ENCODE measurements around the gene BUD13.

The BUD13 gene

DNA sequence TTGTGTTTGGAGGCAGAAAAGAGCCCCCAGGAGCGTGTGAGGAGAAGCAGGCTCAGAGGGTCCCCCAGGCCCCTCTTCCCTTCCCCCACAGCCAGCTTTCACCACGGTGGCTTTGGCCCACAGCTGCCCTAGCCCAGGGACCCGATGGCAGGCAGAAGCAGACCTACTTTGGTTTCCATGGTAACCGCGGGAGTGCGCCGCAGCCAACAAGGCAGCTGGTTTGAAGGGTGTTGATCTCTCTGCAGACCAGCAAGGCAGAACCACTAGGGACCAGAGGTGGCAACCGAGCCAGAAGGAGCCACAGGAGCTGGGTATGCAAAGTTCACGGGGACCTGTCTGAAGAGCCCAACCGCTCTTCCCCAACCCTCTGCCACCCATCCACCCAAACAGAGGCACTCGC lies 69.4 kb downstream of the BUD13 start:
- H3K27ac ChIP-seq (ENCODE audit: insufficient read depth, low read depth, low read length, poor library complexity, severe bottlenecking), result no peak overlapping the region
- H3K4me3 ChIP-seq (ENCODE audit: insufficient read depth, low read depth, low read length), result no peak overlapping the region
- H3K36me3 ChIP-seq (ENCODE audit: control insufficient read depth, insufficient read depth, low read length), result no peaks in the 10 kb centered on the region
- no peaks in the 10 kb centered on the region for H3K9me3 ChIP-seq (ENCODE audit: control insufficient read depth, low read length)
- peaks cover 11% of the 10 kb centered on the region for H3K27me3 ChIP-seq (ENCODE audit: control insufficient read depth, insufficient read depth, low read length, poor library complexity, severe bottlenecking)
- peaks cover 19% of the 10 kb centered on the region for H3K4me1 ChIP-seq (ENCODE audit: control insufficient read depth, insufficient read depth, low read length)
- 36 to 40% methylated on average over 11 of the region's 11 CpGs for WGBS, 2 experiments

DNA sequence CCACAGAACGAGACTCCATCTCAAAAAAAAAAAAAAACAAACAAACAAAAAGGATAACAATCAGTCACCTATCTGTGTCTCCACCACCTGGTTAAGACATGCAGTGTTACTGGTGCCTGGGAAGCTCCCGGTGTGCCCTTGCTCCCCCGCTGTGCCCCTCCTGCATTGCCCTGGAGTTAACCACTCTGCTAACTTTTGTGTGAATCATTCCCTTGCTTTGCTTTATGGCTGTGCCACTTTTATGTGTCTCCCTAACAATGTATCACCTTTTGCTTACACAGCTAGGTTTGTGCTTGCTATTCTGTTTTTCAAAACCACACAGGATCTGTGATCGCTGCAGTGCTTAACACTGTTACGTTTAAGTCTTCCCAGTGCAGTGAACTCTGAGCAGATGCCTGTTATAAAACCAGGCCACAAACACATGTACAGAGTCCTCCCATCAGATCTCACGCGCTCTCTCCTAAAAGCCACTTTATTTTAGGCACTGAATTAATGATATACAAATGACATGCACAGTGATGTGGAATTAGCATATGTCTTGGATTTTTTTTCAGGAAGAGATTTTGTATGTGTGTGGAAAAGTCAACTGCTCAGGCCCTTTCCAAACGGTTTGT lies 69.9 kb downstream of the BUD13 start:
- Histone ChIP-seq H3K27me3 (ENCODE audit: control insufficient read depth, insufficient read depth, low read length, poor library complexity, severe bottlenecking) (peaks cover 9% of the 10 kb centered on the region), H3K4me1 (ENCODE audit: control insufficient read depth, insufficient read depth, low read length) (peaks cover 19% of the 10 kb centered on the region), H3K36me3 (ENCODE audit: control insufficient read depth, insufficient read depth, low read length) (no peaks in the 10 kb centered on the region), H3K27ac (ENCODE audit: insufficient read depth, low read depth, low read length, poor library complexity, severe bottlenecking) (no peak overlapping the region), H3K9me3 (ENCODE audit: control insufficient read depth, low read length) (no peaks in the 10 kb centered on the region), H3K4me3 (ENCODE audit: insufficient read depth, low read depth, low read length) (no peak overlapping the region)
- WGBS, 2 experiments, result 69 to 84% methylated on average over 6 to 8 of the region's 8 CpGs

DNA sequence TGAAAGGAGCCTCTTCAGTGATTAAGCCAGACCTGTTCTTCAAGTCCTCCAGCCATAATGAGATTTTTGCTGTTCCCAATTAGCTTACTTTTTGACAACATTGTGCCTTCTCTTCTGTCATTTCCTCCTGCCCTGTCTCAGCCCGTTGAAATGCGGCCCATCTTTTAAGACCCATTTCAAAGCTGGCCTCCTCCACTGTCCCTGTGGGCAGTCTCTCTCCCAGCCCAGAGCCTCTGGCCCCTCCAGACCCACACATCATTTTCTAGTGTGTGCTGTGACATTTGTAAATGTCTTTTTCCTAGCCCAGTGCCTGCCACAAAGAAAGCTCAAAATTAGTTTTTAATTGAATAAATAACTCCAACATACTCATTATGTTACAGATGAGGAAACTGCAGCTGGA lies 70.9 kb downstream of the BUD13 start:
- Histone ChIP-seq H3K4me1 (ENCODE audit: control insufficient read depth, insufficient read depth, low read length) (peaks cover 19% of the 10 kb centered on the region), H3K4me3 (ENCODE audit: insufficient read depth, low read depth, low read length) (no peak overlapping the region), H3K9me3 (ENCODE audit: control insufficient read depth, low read length) (no peaks in the 10 kb centered on the region), H3K27ac (ENCODE audit: insufficient read depth, low read depth, low read length, poor library complexity, severe bottlenecking) (no peak overlapping the region), H3K36me3 (ENCODE audit: control insufficient read depth, insufficient read depth, low read length) (no peaks in the 10 kb centered on the region), H3K27me3 (ENCODE audit: control insufficient read depth, insufficient read depth, low read length, poor library complexity, severe bottlenecking) (peaks cover 9% of the 10 kb centered on the region)
- WGBS, 2 experiments, result 91 to 95% methylated on average over 2 of the region's 2 CpGs

DNA sequence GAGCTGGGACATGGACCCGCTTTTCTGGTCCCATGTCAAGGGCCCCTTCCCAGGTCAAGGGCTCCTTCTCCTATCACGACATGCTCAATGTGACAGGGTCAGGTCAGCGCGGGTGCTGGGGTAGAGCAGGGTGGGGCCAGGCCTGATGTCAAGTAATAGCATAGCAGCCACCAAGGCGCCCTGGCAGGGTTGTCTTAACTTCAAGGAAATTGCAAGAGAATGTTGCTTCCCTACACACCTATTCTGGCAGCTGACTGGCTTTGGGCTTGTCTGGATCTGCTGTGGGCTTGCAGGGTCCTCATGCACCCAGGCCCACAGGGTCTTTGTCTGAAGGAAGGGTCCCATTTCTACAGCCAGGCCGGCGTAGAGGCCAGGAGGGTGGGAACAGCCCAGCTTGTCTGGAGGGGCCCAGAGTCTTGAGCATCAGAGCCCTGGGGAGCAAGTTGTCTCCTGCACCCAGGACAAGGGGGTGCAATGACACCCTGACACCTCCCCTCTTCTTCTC lies 71.4 kb downstream of the BUD13 start:
- no peak overlapping the region for H3K4me3 ChIP-seq (ENCODE audit: insufficient read depth, low read depth, low read length)
- no peak overlapping the region for H3K27ac ChIP-seq (ENCODE audit: insufficient read depth, low read depth, low read length, poor library complexity, severe bottlenecking)
- no peaks in the 10 kb centered on the region for H3K36me3 ChIP-seq (ENCODE audit: control insufficient read depth, insufficient read depth, low read length)
- H3K4me1 ChIP-seq (ENCODE audit: control insufficient read depth, insufficient read depth, low read length), result peaks cover 19% of the 10 kb centered on the region
- peaks cover 8% of the 10 kb centered on the region for H3K27me3 ChIP-seq (ENCODE audit: control insufficient read depth, insufficient read depth, low read length, poor library complexity, severe bottlenecking)
- no peaks in the 10 kb centered on the region for H3K9me3 ChIP-seq (ENCODE audit: control insufficient read depth, low read length)
- 87 to 95% methylated on average over 7 of the region's 7 CpGs for WGBS, 2 experiments

DNA sequence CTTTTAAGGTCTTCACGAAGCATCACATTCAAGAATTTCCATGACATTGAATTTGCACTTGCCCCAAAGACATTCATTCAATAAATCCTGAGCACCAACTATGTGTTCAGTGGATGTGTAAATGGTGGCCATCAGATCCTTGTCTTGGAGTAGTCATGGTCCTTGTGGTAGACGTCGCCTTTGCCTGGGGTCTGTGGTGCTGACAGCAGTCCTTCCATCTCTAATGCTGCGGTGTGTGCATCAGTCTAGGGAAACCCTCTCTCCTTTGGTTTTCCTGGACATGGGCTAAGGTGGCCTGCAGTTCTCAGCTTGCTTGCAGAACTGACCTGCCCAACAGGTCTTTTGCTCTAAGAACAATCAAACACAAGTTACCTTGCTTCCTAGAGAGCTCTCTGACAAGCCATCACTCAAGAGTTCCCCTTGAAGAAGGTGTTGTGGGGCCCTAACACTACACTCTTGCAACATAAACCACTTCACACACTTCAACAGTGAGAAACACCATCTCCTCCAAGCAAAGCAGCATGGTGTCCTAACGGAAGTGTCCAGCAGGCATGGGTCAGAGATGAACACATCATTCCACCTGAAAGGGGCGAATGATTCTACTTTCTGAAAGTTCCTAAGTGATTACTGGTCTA lies 72.1 kb downstream of the BUD13 start:
- 93 to 97% methylated on average over 6 of the region's 6 CpGs for WGBS, 2 experiments
- no peaks in the 10 kb centered on the region for H3K9me3 ChIP-seq (ENCODE audit: control insufficient read depth, low read length)
- peaks cover 19% of the 10 kb centered on the region for H3K4me1 ChIP-seq (ENCODE audit: control insufficient read depth, insufficient read depth, low read length)
- no peaks in the 10 kb centered on the region for H3K36me3 ChIP-seq (ENCODE audit: control insufficient read depth, insufficient read depth, low read length)
- no peak overlapping the region for H3K27ac ChIP-seq (ENCODE audit: insufficient read depth, low read depth, low read length, poor library complexity, severe bottlenecking)
- no peak overlapping the region for H3K4me3 ChIP-seq (ENCODE audit: insufficient read depth, low read depth, low read length)
- peaks cover 2% of the 10 kb centered on the region for H3K27me3 ChIP-seq (ENCODE audit: control insufficient read depth, insufficient read depth, low read length, poor library complexity, severe bottlenecking)
